ENCODE measurements around the gene TXNDC11.
A peak's percentile ranks its signal among the peaks of the same experiment; 100 is the strongest.

TXNDC11 gene

DNA sequence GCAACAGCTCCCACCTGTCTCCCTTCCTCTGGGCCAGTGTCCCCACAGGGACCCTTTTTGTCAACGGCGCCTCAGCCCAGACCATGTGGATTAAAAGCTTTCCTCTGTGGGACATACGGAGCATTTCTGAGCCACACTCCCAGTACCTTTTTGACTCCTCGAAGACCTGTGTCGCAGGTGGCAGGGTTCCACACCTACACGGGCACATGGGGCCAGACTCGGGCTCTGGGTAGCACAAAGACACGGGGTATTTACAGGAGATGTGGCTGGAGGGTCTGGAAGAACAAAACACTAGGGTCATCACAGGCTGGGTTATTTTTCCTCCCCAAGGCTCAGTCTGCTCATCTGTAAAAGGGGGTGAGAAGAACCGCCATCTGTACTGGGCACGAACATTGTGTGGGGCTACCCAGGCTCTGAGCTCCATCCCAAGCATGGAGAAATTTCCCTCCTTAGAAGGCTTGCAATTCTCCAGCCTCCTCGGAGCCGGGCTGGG lies 106.9 kb downstream of the TXNDC11 start:
- DNase-seq: no peak
- H3K4me3 ChIP-seq (ENCODE audit: control insufficient read depth in 1 of 7, extremely low read depth in 1 of 7, insufficient read depth in 4 of 7, low read depth in 2 of 7, low read length in 6 of 7): no peak overlapping the region
- 94% methylated on average over 8 of the region's 12 CpGs for WGBS (ENCODE audit: insufficient coverage)
- ChIA-PET CTCF (interaction anchor here (1.4 kb wide), 1 partner anchor 19 kb away, joined by 5 read pairs; no protein-coding TSS in a partner anchor), POLR2A (no interaction called here)
- H3K27ac ChIP-seq (ENCODE audit: insufficient read depth in 1 of 2, low read depth in 1 of 2, low read length in 2 of 2, poor library complexity in 1 of 2, severe bottlenecking in 2 of 2): no peak overlapping the region
- H3K9me3 ChIP-seq (ENCODE audit: control extremely low read depth in 1 of 5, control insufficient read depth in 4 of 5, insufficient read depth in 2 of 5, low read depth in 1 of 5, low read length in 4 of 5): no peaks in the 10 kb centered on the region
- H3K36me3 ChIP-seq (ENCODE audit: control insufficient read depth in 4 of 4, insufficient read depth in 4 of 4, low read length in 3 of 4): no peaks in the 10 kb centered on the region
- H3K4me1 ChIP-seq (ENCODE audit: control extremely low read depth in 1 of 4, control insufficient read depth in 4 of 4, insufficient read depth in 4 of 4, low read length in 3 of 4): peaks cover 6 to 40% (median 27%) of the 10 kb centered on the region in 4 experiments
- no peaks in the 10 kb centered on the region for H3K27me3 ChIP-seq (replicated peaks in 2 of 5; ENCODE audit: control insufficient read depth in 4 of 5, insufficient read depth in 5 of 5, low read length in 4 of 5)

- ChIA-PET POLR2A (no interaction called here), CTCF (interaction anchor here (0.8 to 1.4 kb wide), 2 partner anchors 19 to 137 kb away, joined by 3 to 5 read pairs; no protein-coding TSS in a partner anchor)
- Histone ChIP-seq H3K36me3 (ENCODE audit: control insufficient read depth in 4 of 4, insufficient read depth in 4 of 4, low read length in 3 of 4) (no peaks in the 10 kb centered on the region), H3K4me3 (ENCODE audit: control insufficient read depth in 1 of 7, extremely low read depth in 1 of 7, insufficient read depth in 4 of 7, low read depth in 2 of 7, low read length in 6 of 7) (no peak overlapping the region), H3K9me3 (ENCODE audit: control extremely low read depth in 1 of 5, control insufficient read depth in 4 of 5, insufficient read depth in 2 of 5, low read depth in 1 of 5, low read length in 4 of 5) (no peaks in the 10 kb centered on the region), H3K4me1 (ENCODE audit: control extremely low read depth in 1 of 4, control insufficient read depth in 4 of 4, insufficient read depth in 4 of 4, low read length in 3 of 4) (peaks cover 7 to 40% (median 28%) of the 10 kb centered on the region in 4 experiments), H3K27ac (ENCODE audit: insufficient read depth in 1 of 2, low read depth in 1 of 2, low read length in 2 of 2, poor library complexity in 1 of 2, severe bottlenecking in 2 of 2) (no peak overlapping the region), H3K27me3 (replicated peaks in 2 of 5; ENCODE audit: control insufficient read depth in 4 of 5, insufficient read depth in 5 of 5, low read length in 4 of 5) (no peaks in the 10 kb centered on the region)
- 98% methylated on average over 10 of the region's 10 CpGs for WGBS (ENCODE audit: insufficient coverage)
- no peak for DNase-seq
Measured at GRCh38 chr16:11635113-11635652, 107.5 kb downstream of the TXNDC11 start.

DNA sequence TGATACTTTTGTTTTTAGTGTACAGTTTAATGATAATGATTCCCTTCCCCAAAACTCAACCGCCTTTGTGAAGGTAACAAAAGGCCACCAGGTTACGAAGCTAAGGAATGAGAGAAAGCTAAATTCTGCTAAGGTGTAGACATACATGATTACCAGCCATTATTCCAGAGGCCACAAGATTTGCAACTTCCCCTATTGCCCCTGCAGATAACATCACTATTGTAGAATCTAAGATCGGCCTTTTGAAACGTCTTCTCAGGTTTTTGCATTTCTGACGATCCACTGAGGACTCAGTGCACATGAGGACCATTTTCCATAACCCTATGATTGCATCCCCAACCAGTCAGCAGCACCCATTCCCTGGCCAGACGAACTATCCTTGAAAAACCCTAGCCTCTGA lies 108.3 kb downstream of the TXNDC11 start:
- Histone ChIP-seq H3K4me3 (ENCODE audit: control insufficient read depth in 1 of 7, extremely low read depth in 1 of 7, insufficient read depth in 4 of 7, low read depth in 2 of 7, low read length in 6 of 7) (no peak overlapping the region), H3K27ac (ENCODE audit: insufficient read depth in 1 of 2, low read depth in 1 of 2, low read length in 2 of 2, poor library complexity in 1 of 2, severe bottlenecking in 2 of 2) (no peak overlapping the region), H3K36me3 (ENCODE audit: control insufficient read depth in 4 of 4, insufficient read depth in 4 of 4, low read length in 3 of 4) (no peaks in the 10 kb centered on the region), H3K9me3 (ENCODE audit: control extremely low read depth in 1 of 5, control insufficient read depth in 4 of 5, insufficient read depth in 2 of 5, low read depth in 1 of 5, low read length in 4 of 5) (no peaks in the 10 kb centered on the region), H3K4me1 (ENCODE audit: control extremely low read depth in 1 of 4, control insufficient read depth in 4 of 4, insufficient read depth in 4 of 4, low read length in 3 of 4) (peaks cover 11 to 44% (median 35%) of the 10 kb centered on the region in 4 experiments), H3K27me3 (replicated peaks in 2 of 5; ENCODE audit: control insufficient read depth in 4 of 5, insufficient read depth in 5 of 5, low read length in 4 of 5) (no peaks in the 10 kb centered on the region)
- ChIA-PET CTCF (interaction anchor here (1.4 kb wide), 1 partner anchor 18 kb away, joined by 5 read pairs; no protein-coding TSS in a partner anchor), POLR2A (no interaction called here)
- peak in 2 of 3 donors; percentile 64 to 72 for DNase-seq
- WGBS (ENCODE audit: insufficient coverage): 35% methylated on average over 5 of the region's 6 CpGs

DNA sequence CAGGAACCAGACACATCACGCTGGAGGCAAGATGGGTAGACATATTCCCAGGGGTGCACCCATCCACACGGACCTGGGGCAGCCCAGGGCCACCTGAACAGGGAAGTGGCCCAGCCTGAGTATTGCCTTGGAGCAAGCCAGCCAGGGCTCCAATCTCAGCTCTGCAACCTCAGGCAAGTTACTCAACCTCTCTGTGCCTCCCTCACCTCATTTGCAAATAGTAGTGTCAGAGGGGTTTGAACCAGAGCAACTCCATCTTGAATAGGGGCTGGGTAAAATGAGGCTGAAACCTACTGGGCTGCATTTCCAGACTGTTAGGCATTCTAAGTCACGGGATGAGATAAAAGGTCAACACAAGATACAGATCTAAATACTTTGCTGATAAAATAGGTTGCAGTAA lies 109.5 kb downstream of the TXNDC11 start:
- 94% methylated on average over 2 of the region's 3 CpGs for WGBS (ENCODE audit: insufficient coverage)
- DNase-seq: no peak
- POLR2A ChIA-PET: no interaction called here
- H3K4me1 ChIP-seq (ENCODE audit: control extremely low read depth in 1 of 4, control insufficient read depth in 4 of 4, insufficient read depth in 4 of 4, low read length in 3 of 4): peaks cover 11 to 56% (median 47%) of the 10 kb centered on the region in 4 experiments
- H3K4me3 ChIP-seq (ENCODE audit: control insufficient read depth in 1 of 7, extremely low read depth in 1 of 7, insufficient read depth in 4 of 7, low read depth in 2 of 7, low read length in 6 of 7): no peak overlapping the region
- H3K9me3 ChIP-seq (ENCODE audit: control extremely low read depth in 1 of 5, control insufficient read depth in 4 of 5, insufficient read depth in 2 of 5, low read depth in 1 of 5, low read length in 4 of 5): no peaks in the 10 kb centered on the region
- H3K36me3 ChIP-seq (ENCODE audit: control insufficient read depth in 4 of 4, insufficient read depth in 4 of 4, low read length in 3 of 4): no peaks in the 10 kb centered on the region
- no peak overlapping the region for H3K27ac ChIP-seq (ENCODE audit: insufficient read depth in 1 of 2, low read depth in 1 of 2, low read length in 2 of 2, poor library complexity in 1 of 2, severe bottlenecking in 2 of 2)
- CTCF ChIA-PET: no interaction called here
- no peaks in the 10 kb centered on the region for H3K27me3 ChIP-seq (replicated peaks in 2 of 5; ENCODE audit: control insufficient read depth in 4 of 5, insufficient read depth in 5 of 5, low read length in 4 of 5)

GRCh38 chr16:11632455-11632939 lies 110.2 kb downstream of the TXNDC11 start:
- Histone ChIP-seq H3K4me1 (ENCODE audit: control extremely low read depth in 1 of 4, control insufficient read depth in 4 of 4, insufficient read depth in 4 of 4, low read length in 3 of 4) (peaks cover 11 to 60% (median 49%) of the 10 kb centered on the region in 4 experiments), H3K4me3 (ENCODE audit: control insufficient read depth in 1 of 7, extremely low read depth in 1 of 7, insufficient read depth in 4 of 7, low read depth in 2 of 7, low read length in 6 of 7) (no peak overlapping the region), H3K27me3 (replicated peaks in 2 of 5; ENCODE audit: control insufficient read depth in 4 of 5, insufficient read depth in 5 of 5, low read length in 4 of 5) (no peaks in the 10 kb centered on the region), H3K9me3 (ENCODE audit: control extremely low read depth in 1 of 5, control insufficient read depth in 4 of 5, insufficient read depth in 2 of 5, low read depth in 1 of 5, low read length in 4 of 5) (no peaks in the 10 kb centered on the region), H3K27ac (ENCODE audit: insufficient read depth in 1 of 2, low read depth in 1 of 2, low read length in 2 of 2, poor library complexity in 1 of 2, severe bottlenecking in 2 of 2) (no peak overlapping the region), H3K36me3 (ENCODE audit: control insufficient read depth in 4 of 4, insufficient read depth in 4 of 4, low read length in 3 of 4) (no peaks in the 10 kb centered on the region)
- CTCF ChIA-PET: interaction anchor here (1.0 to 1.7 kb wide), 4 partner anchors 7 to 103 kb away, joined by 3 to 13 read pairs (median 4); no protein-coding TSS in a partner anchor
- WGBS (ENCODE audit: insufficient coverage): 93% methylated on average over 15 of the region's 15 CpGs
- no peak for DNase-seq
- POLR2A ChIA-PET: no interaction called here

DNA sequence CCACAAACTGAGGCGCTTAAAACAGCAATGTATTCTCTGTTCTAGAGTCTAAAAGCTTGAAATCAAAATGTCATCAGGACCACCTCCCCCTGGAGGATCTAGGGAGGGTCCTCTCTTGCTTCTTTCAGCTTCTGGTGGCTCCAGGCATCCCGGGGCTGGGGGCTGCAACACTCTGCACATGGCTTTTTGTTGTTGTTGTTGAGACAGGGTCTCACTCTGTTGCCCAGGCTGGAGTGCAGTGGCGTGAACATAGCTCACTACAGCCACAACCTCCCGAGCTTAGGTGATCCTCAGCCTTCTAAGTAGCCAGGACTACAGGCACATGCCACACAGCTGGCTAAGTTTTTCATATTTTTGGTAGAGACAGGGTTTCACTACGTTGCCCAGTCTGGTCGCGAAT lies 111.4 kb downstream of the TXNDC11 start:
- DNase-seq: no peak
- no peaks in the 10 kb centered on the region for H3K9me3 ChIP-seq (ENCODE audit: control extremely low read depth in 1 of 5, control insufficient read depth in 4 of 5, insufficient read depth in 2 of 5, low read depth in 1 of 5, low read length in 4 of 5)
- no peak overlapping the region for H3K4me3 ChIP-seq (ENCODE audit: control insufficient read depth in 1 of 7, extremely low read depth in 1 of 7, insufficient read depth in 4 of 7, low read depth in 2 of 7, low read length in 6 of 7)
- ChIA-PET POLR2A (no interaction called here), CTCF (interaction anchor here (0.5 to 1.7 kb wide), 8 partner anchors 9 to 677 kb away, joined by 3 to 13 read pairs (median 3); no protein-coding TSS in a partner anchor)
- no peak overlapping the region for H3K27ac ChIP-seq (ENCODE audit: insufficient read depth in 1 of 2, low read depth in 1 of 2, low read length in 2 of 2, poor library complexity in 1 of 2, severe bottlenecking in 2 of 2)
- peaks cover 11 to 59% (median 48%) of the 10 kb centered on the region in 4 experiments for H3K4me1 ChIP-seq (ENCODE audit: control extremely low read depth in 1 of 4, control insufficient read depth in 4 of 4, insufficient read depth in 4 of 4, low read length in 3 of 4)
- no peaks in the 10 kb centered on the region for H3K36me3 ChIP-seq (ENCODE audit: control insufficient read depth in 4 of 4, insufficient read depth in 4 of 4, low read length in 3 of 4)
- no peaks in the 10 kb centered on the region for H3K27me3 ChIP-seq (replicated peaks in 2 of 5; ENCODE audit: control insufficient read depth in 4 of 5, insufficient read depth in 5 of 5, low read length in 4 of 5)
- 97% methylated on average over 6 of the region's 7 CpGs for WGBS (ENCODE audit: insufficient coverage)

- CTCF ChIA-PET: interaction anchor here (0.8 to 1.7 kb wide), 6 partner anchors 8 to 676 kb away, joined by 3 to 13 read pairs (median 5); no protein-coding TSS in a partner anchor
- Histone ChIP-seq H3K27ac (ENCODE audit: insufficient read depth in 1 of 2, low read depth in 1 of 2, low read length in 2 of 2, poor library complexity in 1 of 2, severe bottlenecking in 2 of 2) (no peak overlapping the region), H3K27me3 (replicated peaks in 2 of 5; ENCODE audit: control insufficient read depth in 4 of 5, insufficient read depth in 5 of 5, low read length in 4 of 5) (no peaks in the 10 kb centered on the region), H3K36me3 (ENCODE audit: control insufficient read depth in 4 of 4, insufficient read depth in 4 of 4, low read length in 3 of 4) (no peaks in the 10 kb centered on the region), H3K4me3 (ENCODE audit: control insufficient read depth in 1 of 7, extremely low read depth in 1 of 7, insufficient read depth in 4 of 7, low read depth in 2 of 7, low read length in 6 of 7) (no peak overlapping the region), H3K9me3 (ENCODE audit: control extremely low read depth in 1 of 5, control insufficient read depth in 4 of 5, insufficient read depth in 2 of 5, low read depth in 1 of 5, low read length in 4 of 5) (no peaks in the 10 kb centered on the region), H3K4me1 (ENCODE audit: control extremely low read depth in 1 of 4, control insufficient read depth in 4 of 4, insufficient read depth in 4 of 4, low read length in 3 of 4) (peaks cover 11 to 61% (median 48%) of the 10 kb centered on the region in 4 experiments)
- POLR2A ChIA-PET: no interaction called here
- WGBS (ENCODE audit: insufficient coverage): 98% methylated on average over 6 of the region's 6 CpGs
- no peak for DNase-seq
Measured at GRCh38 chr16:11630768-11631056, 111.9 kb downstream of the TXNDC11 start.
